WTC11 (cell line): ENCODE data around the gene SLC7A8. TPM values are rescaled to one million over a fixed set of nuclear protein-coding genes. Genes with fewer than 3 reads are reported as not detected.

Experiments used
- ATAC-seq: fragments of 200-7000 bp; cut with Tn5 transposase; 2 replicates; pipeline ENCODE4 v1.10.0; 2021; ENCODE audit warnings: mild to moderate bottlenecking, moderate library complexity
- CTCF ChIA-PET: fragments of 300-600 bp; sonication (Branson Sonifier 250); formaldehyde crosslinking; loops from one replicate; lab custom pipeline; 2021; ENCODE audit warnings: antibody characterized with exemption; lab: Charles Lee
- POLR2A ChIA-PET: fragments of 350-600 bp; sonication (Branson Sonifier 250); formaldehyde crosslinking; loops from one replicate; lab custom pipeline; 2021; ENCODE audit warnings: antibody characterized with exemption; lab: Charles Lee
- DNase-seq: peaks from one replicate; pipeline ENCODE4 v3.0.0; 2021; ENCODE audit warnings: low spot score
- H3K27ac Mint-ChIP-seq: 2 replicates; pipeline ENCODE4 v1.8.0; 2021; ENCODE audit warnings: mixed read lengths
- H3K27me3 Mint-ChIP-seq: 2 replicates; pipeline ENCODE4 v1.8.0; 2021; ENCODE audit warnings: low read depth, mild to moderate bottlenecking, moderate library complexity, mixed read lengths
- H3K36me3 Mint-ChIP-seq: 2 replicates; pipeline ENCODE4 v1.8.0; 2021; ENCODE audit warnings: mixed read lengths
- H3K4me1 Mint-ChIP-seq: 2 replicates; pipeline ENCODE4 v1.8.0; 2022; ENCODE audit warnings: mixed read lengths
- H3K4me3 Mint-ChIP-seq: 2 replicates; pipeline ENCODE4 v1.8.0; 2021; ENCODE audit warnings: mild to moderate bottlenecking, moderate library complexity, mixed read lengths
- H3K9me3 Mint-ChIP-seq: 2 replicates; pipeline ENCODE4 v1.8.0; 2021; ENCODE audit warnings: mixed read lengths
- IRF1 ChIP-seq: sonication (generic); formaldehyde crosslinking; IDR thresholded peaks from 2 replicates; pipeline ENCODE4 v1.8.0; 2023; ENCODE audit warnings: missing genetic modification reagents
- NFE2L1 ChIP-seq: sonication (generic); formaldehyde crosslinking; IDR thresholded peaks from 2 replicates; pipeline ENCODE4 v1.8.1; 2023; ENCODE audit warnings: missing genetic modification reagents
- NR1H2 ChIP-seq: sonication (generic); formaldehyde crosslinking; IDR thresholded peaks from 2 replicates; pipeline ENCODE4 v1.9.0; 2021; ENCODE audit warnings: mild to moderate bottlenecking, moderate library complexity, missing genetic modification reagents
- OVOL2 ChIP-seq: fragments of 250-450 bp; sonication (Bioruptor Pico); IDR thresholded peaks from 2 replicates; pipeline ENCODE4 v1.9.0; 2021; ENCODE audit warnings: mild to moderate bottlenecking, borderline replicate concordance
- RELA ChIP-seq: sonication (generic); formaldehyde crosslinking; IDR thresholded peaks from 2 replicates; pipeline ENCODE4 v1.8.1; 2022; ENCODE audit warnings: missing genetic modification reagents, mild to moderate bottlenecking, borderline replicate concordance
- RORB ChIP-seq: fragments of 250-450 bp; sonication (Bioruptor Pico); IDR thresholded peaks from 2 replicates; pipeline ENCODE4 v1.9.0; 2021; ENCODE audit warnings: mild to moderate bottlenecking
- SMAD4 ChIP-seq: sonication (generic); formaldehyde crosslinking; IDR thresholded peaks from 2 replicates; pipeline ENCODE4 v1.8.0; 2022; ENCODE audit warnings: mild to moderate bottlenecking, missing genetic modification reagents
- ZMAT4 ChIP-seq: fragments of 250-450 bp; sonication (Bioruptor Pico); IDR thresholded peaks from 2 replicates; pipeline ENCODE4 v1.9.0; 2021; ENCODE audit warnings: mild to moderate bottlenecking
- ZNF138 ChIP-seq: sonication (generic); formaldehyde crosslinking; conservative IDR thresholded peaks from 2 replicates; pipeline ENCODE4 v1.8.1; 2022; ENCODE audit warnings: mild to moderate bottlenecking, moderate library complexity, missing genetic modification reagents
- ZNF423 ChIP-seq: fragments of 250-450 bp; sonication (Bioruptor Pico); IDR thresholded peaks from 2 replicates; pipeline ENCODE4 v2.1.2; 2022; ENCODE audit warnings: mild to moderate bottlenecking, moderate library complexity
- ZSCAN18 ChIP-seq: fragments of 250-450 bp; sonication (Bioruptor Pico); IDR thresholded peaks from 2 replicates; pipeline ENCODE4 v2.1.2; 2022; ENCODE audit warnings: mild to moderate bottlenecking, moderate library complexity
- total RNA-seq: library from RNA; stranded (reverse); gene quantifications from 3 replicates; pipeline ENCODE4 v1.2.3, GENCODE V29; 2021
- TF ChIP-seq, protein P1 (sequence below): fragments of 250-450 bp; sonication (Bioruptor Pico); IDR thresholded peaks from 2 replicates; pipeline ENCODE4 v1.9.0; 2021; ENCODE audit warnings: mild to moderate bottlenecking
- TF ChIP-seq, protein P2 (sequence below): sonication (generic); formaldehyde crosslinking; IDR thresholded peaks from 2 replicates; pipeline ENCODE4 v1.8.0; 2023; ENCODE audit warnings: missing genetic modification reagents, mild to moderate bottlenecking, borderline replicate concordance
- TF ChIP-seq, protein P3 (sequence below): sonication (generic); formaldehyde crosslinking; IDR thresholded peaks from 2 replicates; pipeline ENCODE4 v1.8.1; 2023; ENCODE audit warnings: mild to moderate bottlenecking, missing genetic modification reagents, moderate library complexity
- TF ChIP-seq, protein P4 (sequence below): sonication (generic); formaldehyde crosslinking; IDR thresholded peaks from 2 replicates; pipeline ENCODE4 v1.8.1; 2023; ENCODE audit warnings: mild to moderate bottlenecking, missing genetic modification reagents
- TF ChIP-seq, protein P5 (sequence below): fragments of 250-450 bp; sonication (Bioruptor Pico); IDR thresholded peaks from 2 replicates; pipeline ENCODE4 v1.8.0; 2021; ENCODE audit warnings: mild to moderate bottlenecking
- TF ChIP-seq, protein P6 (sequence below): sonication (generic); formaldehyde crosslinking; IDR thresholded peaks from 2 replicates; pipeline ENCODE4 v1.8.1; 2022; ENCODE audit warnings: missing genetic modification reagents, borderline replicate concordance
- TF ChIP-seq, protein P7 (sequence below): sonication (generic); formaldehyde crosslinking; IDR thresholded peaks from 2 replicates; pipeline ENCODE4 v1.8.0; 2022; ENCODE audit warnings: mild to moderate bottlenecking, missing genetic modification reagents

SLC7A8 gene
- total RNA-seq, 1 experiment from 2014 or later, result 207 TPM

GRCh38 chr14:23127861-23128260 lies 55.6 kb downstream of the SLC7A8 start (continued):
- TF ChIP-seq, protein P1, sequence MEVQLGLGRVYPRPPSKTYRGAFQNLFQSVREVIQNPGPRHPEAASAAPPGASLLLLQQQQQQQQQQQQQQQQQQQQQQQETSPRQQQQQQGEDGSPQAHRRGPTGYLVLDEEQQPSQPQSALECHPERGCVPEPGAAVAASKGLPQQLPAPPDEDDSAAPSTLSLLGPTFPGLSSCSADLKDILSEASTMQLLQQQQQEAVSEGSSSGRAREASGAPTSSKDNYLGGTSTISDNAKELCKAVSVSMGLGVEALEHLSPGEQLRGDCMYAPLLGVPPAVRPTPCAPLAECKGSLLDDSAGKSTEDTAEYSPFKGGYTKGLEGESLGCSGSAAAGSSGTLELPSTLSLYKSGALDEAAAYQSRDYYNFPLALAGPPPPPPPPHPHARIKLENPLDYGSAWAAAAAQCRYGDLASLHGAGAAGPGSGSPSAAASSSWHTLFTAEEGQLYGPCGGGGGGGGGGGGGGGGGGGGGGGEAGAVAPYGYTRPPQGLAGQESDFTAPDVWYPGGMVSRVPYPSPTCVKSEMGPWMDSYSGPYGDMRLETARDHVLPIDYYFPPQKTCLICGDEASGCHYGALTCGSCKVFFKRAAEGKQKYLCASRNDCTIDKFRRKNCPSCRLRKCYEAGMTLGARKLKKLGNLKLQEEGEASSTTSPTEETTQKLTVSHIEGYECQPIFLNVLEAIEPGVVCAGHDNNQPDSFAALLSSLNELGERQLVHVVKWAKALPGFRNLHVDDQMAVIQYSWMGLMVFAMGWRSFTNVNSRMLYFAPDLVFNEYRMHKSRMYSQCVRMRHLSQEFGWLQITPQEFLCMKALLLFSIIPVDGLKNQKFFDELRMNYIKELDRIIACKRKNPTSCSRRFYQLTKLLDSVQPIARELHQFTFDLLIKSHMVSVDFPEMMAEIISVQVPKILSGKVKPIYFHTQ, result no peak
- TF ChIP-seq RELA (no peak), OVOL2 (CRISPR knock-in tag) (no peak), ZMAT4 (CRISPR knock-in tag) (no peak), NFE2L1 (CRISPR knock-in tag) (no peak), ZNF138 (no peak), ZSCAN18 (CRISPR knock-in tag) (no peak), RORB (no peak)
- TF ChIP-seq, protein P2, sequence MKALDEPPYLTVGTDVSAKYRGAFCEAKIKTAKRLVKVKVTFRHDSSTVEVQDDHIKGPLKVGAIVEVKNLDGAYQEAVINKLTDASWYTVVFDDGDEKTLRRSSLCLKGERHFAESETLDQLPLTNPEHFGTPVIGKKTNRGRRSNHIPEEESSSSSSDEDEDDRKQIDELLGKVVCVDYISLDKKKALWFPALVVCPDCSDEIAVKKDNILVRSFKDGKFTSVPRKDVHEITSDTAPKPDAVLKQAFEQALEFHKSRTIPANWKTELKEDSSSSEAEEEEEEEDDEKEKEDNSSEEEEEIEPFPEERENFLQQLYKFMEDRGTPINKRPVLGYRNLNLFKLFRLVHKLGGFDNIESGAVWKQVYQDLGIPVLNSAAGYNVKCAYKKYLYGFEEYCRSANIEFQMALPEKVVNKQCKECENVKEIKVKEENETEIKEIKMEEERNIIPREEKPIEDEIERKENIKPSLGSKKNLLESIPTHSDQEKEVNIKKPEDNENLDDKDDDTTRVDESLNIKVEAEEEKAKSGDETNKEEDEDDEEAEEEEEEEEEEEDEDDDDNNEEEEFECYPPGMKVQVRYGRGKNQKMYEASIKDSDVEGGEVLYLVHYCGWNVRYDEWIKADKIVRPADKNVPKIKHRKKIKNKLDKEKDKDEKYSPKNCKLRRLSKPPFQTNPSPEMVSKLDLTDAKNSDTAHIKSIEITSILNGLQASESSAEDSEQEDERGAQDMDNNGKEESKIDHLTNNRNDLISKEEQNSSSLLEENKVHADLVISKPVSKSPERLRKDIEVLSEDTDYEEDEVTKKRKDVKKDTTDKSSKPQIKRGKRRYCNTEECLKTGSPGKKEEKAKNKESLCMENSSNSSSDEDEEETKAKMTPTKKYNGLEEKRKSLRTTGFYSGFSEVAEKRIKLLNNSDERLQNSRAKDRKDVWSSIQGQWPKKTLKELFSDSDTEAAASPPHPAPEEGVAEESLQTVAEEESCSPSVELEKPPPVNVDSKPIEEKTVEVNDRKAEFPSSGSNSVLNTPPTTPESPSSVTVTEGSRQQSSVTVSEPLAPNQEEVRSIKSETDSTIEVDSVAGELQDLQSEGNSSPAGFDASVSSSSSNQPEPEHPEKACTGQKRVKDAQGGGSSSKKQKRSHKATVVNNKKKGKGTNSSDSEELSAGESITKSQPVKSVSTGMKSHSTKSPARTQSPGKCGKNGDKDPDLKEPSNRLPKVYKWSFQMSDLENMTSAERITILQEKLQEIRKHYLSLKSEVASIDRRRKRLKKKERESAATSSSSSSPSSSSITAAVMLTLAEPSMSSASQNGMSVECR (CRISPR knock-in tag), result no peak

- no peak for DNase-seq
- no peak for ATAC-seq
- H3K4me3 Mint-ChIP-seq, result no peak overlapping the region
- H3K4me1 Mint-ChIP-seq, result peaks cover 40% of the 10 kb centered on the region
- no peaks in the 10 kb centered on the region for H3K9me3 Mint-ChIP-seq
- ChIA-PET CTCF (interaction anchor here (0.6 to 1.8 kb wide), 8 partner anchors 19 to 253 kb away, joined by 3 to 10 read pairs (median 4); partner anchors contain the start of genes ACIN1 and C14orf119), POLR2A (no interaction called here)
- no peaks in the 10 kb centered on the region for H3K27me3 Mint-ChIP-seq
- H3K36me3 Mint-ChIP-seq, result peaks cover 39% of the 10 kb centered on the region
- H3K27ac Mint-ChIP-seq, result no peak overlapping the region
- TF ChIP-seq ZNF423 (CRISPR knock-in tag) (no peak), NR1H2 (CRISPR knock-in tag) (no peak), SMAD4 (CRISPR knock-in tag) (no peak), IRF1 (no peak)
- TF ChIP-seq, protein P3, sequence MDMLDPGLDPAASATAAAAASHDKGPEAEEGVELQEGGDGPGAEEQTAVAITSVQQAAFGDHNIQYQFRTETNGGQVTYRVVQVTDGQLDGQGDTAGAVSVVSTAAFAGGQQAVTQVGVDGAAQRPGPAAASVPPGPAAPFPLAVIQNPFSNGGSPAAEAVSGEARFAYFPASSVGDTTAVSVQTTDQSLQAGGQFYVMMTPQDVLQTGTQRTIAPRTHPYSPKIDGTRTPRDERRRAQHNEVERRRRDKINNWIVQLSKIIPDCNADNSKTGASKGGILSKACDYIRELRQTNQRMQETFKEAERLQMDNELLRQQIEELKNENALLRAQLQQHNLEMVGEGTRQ (CRISPR knock-in tag), result no peak
- TF ChIP-seq, protein P4, sequence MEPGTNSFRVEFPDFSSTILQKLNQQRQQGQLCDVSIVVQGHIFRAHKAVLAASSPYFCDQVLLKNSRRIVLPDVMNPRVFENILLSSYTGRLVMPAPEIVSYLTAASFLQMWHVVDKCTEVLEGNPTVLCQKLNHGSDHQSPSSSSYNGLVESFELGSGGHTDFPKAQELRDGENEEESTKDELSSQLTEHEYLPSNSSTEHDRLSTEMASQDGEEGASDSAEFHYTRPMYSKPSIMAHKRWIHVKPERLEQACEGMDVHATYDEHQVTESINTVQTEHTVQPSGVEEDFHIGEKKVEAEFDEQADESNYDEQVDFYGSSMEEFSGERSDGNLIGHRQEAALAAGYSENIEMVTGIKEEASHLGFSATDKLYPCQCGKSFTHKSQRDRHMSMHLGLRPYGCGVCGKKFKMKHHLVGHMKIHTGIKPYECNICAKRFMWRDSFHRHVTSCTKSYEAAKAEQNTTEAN, result no peak
- TF ChIP-seq, protein P5, sequence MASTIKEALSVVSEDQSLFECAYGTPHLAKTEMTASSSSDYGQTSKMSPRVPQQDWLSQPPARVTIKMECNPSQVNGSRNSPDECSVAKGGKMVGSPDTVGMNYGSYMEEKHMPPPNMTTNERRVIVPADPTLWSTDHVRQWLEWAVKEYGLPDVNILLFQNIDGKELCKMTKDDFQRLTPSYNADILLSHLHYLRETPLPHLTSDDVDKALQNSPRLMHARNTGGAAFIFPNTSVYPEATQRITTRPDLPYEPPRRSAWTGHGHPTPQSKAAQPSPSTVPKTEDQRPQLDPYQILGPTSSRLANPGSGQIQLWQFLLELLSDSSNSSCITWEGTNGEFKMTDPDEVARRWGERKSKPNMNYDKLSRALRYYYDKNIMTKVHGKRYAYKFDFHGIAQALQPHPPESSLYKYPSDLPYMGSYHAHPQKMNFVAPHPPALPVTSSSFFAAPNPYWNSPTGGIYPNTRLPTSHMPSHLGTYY (CRISPR knock-in tag), result no peak
- TF ChIP-seq, protein P6, sequence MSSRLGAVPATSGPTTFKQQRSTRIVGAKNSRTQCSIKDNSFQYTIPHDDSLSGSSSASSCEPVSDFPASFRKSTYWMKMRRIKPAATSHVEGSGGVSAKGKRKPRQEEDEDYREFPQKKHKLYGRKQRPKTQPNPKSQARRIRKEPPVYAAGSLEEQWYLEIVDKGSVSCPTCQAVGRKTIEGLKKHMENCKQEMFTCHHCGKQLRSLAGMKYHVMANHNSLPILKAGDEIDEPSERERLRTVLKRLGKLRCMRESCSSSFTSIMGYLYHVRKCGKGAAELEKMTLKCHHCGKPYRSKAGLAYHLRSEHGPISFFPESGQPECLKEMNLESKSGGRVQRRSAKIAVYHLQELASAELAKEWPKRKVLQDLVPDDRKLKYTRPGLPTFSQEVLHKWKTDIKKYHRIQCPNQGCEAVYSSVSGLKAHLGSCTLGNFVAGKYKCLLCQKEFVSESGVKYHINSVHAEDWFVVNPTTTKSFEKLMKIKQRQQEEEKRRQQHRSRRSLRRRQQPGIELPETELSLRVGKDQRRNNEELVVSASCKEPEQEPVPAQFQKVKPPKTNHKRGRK (CRISPR knock-in tag), result no peak
- TF ChIP-seq, protein P7, sequence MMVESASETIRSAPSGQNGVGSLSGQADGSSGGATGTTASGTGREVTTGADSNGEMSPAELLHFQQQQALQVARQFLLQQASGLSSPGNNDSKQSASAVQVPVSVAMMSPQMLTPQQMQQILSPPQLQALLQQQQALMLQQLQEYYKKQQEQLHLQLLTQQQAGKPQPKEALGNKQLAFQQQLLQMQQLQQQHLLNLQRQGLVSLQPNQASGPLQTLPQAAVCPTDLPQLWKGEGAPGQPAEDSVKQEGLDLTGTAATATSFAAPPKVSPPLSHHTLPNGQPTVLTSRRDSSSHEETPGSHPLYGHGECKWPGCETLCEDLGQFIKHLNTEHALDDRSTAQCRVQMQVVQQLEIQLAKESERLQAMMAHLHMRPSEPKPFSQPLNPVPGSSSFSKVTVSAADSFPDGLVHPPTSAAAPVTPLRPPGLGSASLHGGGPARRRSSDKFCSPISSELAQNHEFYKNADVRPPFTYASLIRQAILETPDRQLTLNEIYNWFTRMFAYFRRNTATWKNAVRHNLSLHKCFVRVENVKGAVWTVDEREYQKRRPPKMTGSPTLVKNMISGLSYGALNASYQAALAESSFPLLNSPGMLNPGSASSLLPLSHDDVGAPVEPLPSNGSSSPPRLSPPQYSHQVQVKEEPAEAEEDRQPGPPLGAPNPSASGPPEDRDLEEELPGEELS (CRISPR knock-in tag), result no peak
Measured at GRCh38 chr14:23126548-23127278, 56.7 kb downstream of the SLC7A8 start.
